Effector memory CD4-positive, alpha-beta T cell (primary cell): Measurements from ENCODE around the gene HMGXB3.

Experiments used
- DNase-seq, 3 donors: peaks; one replicate each; pipeline ENCODE4 v3.0.0-alpha.2; 2020
- H3K27ac ChIP-seq: 2 replicates; pipeline ENCODE4 v1.7.0; 2013; ENCODE audit warnings: mild to moderate bottlenecking, low read length, moderate library complexity; ENCODE audit not compliant: insufficient read depth, poor library complexity, severe bottlenecking
- H3K27me3 ChIP-seq: replicated peaks from 2 replicates; pipeline ENCODE4 v1.7.0; 2013; ENCODE audit warnings: mild to moderate bottlenecking, low read length; ENCODE audit not compliant: insufficient read depth, control insufficient read depth, poor library complexity, severe bottlenecking
- H3K36me3 ChIP-seq: 2 replicates; pipeline ENCODE4 v1.7.0; 2013; ENCODE audit warnings: mild to moderate bottlenecking, low read length, moderate library complexity; ENCODE audit not compliant: control insufficient read depth, insufficient read depth
- H3K4me1 ChIP-seq: 2 replicates; pipeline ENCODE4 v1.7.0; 2013; ENCODE audit warnings: low read length, mild to moderate bottlenecking; ENCODE audit not compliant: control insufficient read depth, insufficient read depth, poor library complexity, severe bottlenecking
- H3K4me3 ChIP-seq: 2 replicates; pipeline ENCODE4 v1.7.0; 2013; ENCODE audit warnings: low read length, low read depth, mild to moderate bottlenecking; ENCODE audit not compliant: insufficient read depth, poor library complexity, severe bottlenecking
- H3K9me3 ChIP-seq: 2 replicates; pipeline ENCODE4 v1.7.0; 2013; ENCODE audit warnings: mild to moderate bottlenecking, low read length, moderate library complexity; ENCODE audit not compliant: control insufficient read depth
- total RNA-seq, 3 donors: gene quantifications; one replicate each; lab custom pipeline; 2026; lab: John Stamatoyannopoulos, UW

Gene HMGXB3, protein sequence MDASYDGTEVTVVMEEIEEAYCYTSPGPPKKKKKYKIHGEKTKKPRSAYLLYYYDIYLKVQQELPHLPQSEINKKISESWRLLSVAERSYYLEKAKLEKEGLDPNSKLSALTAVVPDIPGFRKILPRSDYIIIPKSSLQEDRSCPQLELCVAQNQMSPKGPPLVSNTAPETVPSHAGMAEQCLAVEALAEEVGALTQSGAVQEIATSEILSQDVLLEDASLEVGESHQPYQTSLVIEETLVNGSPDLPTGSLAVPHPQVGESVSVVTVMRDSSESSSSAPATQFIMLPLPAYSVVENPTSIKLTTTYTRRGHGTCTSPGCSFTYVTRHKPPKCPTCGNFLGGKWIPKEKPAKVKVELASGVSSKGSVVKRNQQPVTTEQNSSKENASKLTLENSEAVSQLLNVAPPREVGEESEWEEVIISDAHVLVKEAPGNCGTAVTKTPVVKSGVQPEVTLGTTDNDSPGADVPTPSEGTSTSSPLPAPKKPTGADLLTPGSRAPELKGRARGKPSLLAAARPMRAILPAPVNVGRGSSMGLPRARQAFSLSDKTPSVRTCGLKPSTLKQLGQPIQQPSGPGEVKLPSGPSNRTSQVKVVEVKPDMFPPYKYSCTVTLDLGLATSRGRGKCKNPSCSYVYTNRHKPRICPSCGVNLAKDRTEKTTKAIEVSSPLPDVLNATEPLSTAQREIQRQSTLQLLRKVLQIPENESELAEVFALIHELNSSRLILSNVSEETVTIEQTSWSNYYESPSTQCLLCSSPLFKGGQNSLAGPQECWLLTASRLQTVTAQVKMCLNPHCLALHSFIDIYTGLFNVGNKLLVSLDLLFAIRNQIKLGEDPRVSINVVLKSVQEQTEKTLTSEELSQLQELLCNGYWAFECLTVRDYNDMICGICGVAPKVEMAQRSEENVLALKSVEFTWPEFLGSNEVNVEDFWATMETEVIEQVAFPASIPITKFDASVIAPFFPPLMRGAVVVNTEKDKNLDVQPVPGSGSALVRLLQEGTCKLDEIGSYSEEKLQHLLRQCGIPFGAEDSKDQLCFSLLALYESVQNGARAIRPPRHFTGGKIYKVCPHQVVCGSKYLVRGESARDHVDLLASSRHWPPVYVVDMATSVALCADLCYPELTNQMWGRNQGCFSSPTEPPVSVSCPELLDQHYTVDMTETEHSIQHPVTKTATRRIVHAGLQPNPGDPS (N-terminal part only)
- total RNA-seq, result 62.9 to 86.0 (median 70.9) reads per million in 3 donors

DNA sequence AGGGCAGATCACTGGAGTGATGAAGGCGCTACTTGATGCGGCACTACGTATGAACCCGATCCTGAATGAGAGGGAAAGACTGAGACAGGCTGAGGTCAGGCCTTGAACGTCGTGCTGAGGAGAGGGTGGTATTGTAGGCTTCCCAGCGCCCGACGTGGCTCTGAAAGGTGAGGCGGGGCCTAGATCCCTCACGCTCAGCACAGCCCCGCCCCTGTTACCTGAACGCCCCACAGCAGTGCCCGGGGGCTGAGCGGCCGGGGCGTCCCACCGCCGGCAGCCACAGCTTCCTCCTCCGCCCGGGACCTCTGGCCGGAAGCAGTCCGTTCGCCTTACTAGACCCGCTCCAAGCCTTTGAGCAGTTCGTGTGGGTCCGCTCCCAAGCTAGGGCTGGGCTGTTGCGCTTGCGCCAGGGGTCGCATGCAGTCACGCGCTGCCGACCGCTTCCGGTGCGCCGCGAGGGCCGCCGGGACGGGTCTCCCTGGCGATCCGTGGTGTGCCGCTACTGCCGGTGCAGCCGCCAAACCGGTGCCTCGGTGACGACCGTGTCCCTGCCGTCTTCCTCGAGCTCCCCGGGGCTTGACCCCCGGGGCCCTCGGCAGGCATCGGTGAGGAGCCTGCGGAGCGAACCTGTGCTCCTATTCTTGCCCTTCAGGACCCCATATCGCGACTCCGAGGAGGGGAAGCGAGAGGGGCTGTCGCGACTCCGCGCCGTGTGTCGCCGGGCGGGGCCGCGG lies at the start of gene HMGXB3, which contains the start of gene TIGD6:
Gene HMGXB3 (plus strand): TSS at position 484 of the 734 bp plus-strand sequence. CDS start 4,114 bp downstream, outside the sequence.
Gene TIGD6 (minus strand): TSS at position 399 of the 734 bp plus-strand sequence. CDS start 4,306 bp downstream, outside the sequence.
- peak; percentile 74 to 77 (median 74) for DNase-seq
- peaks cover 1% of the 10 kb centered on the region for H3K36me3 ChIP-seq
- no peaks in the 10 kb centered on the region for H3K9me3 ChIP-seq
- peak within 1 kb of the TSS; percentile 75 for H3K4me3 ChIP-seq
- peaks cover 19% of the 10 kb centered on the region for H3K4me1 ChIP-seq
- no peaks in the 10 kb centered on the region for H3K27me3 ChIP-seq
- H3K27ac ChIP-seq, result peak within 1 kb of the TSS; percentile 64

DNA sequence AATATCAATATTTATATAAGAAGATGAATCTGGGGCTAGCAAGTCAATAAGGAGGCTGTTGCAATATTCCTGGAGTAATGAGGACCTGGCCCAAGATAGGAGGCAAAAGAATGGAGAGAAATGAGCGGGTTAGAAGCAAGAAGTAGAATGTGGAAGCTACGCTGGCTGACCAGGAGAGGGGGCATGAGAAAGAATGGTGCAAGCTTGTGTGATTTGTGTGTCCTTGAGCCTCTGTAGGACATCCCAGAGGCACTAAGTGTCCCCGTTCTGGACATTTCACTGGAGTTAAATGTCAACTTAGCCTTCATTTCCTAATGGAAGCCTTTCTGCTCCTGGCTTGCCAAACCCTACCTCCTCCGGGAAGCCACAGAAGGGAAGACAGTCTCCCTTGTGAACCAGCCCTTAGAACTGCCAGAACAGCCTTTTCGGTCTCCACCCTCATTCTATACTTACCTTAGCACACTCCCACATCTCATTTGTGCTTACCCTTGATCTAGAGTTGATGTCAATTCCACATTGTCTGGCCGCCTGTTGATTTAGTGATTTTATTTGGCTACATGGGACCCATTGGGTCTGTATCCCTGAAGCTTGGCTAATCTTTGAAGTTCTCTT lies 49.3 kb upstream of the HMGXB3 start:
- Histone ChIP-seq H3K4me3 (no peak overlapping the region), H3K27ac (no peak overlapping the region), H3K27me3 (no peaks in the 10 kb centered on the region), H3K36me3 (no peaks in the 10 kb centered on the region), H3K4me1 (no peaks in the 10 kb centered on the region), H3K9me3 (no peaks in the 10 kb centered on the region)
- no peak for DNase-seq

- Histone ChIP-seq H3K27me3 (no peaks in the 10 kb centered on the region), H3K4me1 (no peaks in the 10 kb centered on the region), H3K36me3 (no peaks in the 10 kb centered on the region), H3K27ac (no peak overlapping the region), H3K4me3 (no peak overlapping the region), H3K9me3 (no peaks in the 10 kb centered on the region)
- DNase-seq, result no peak
Measured at GRCh38 chr5:149953436-149954121, 47.0 kb upstream of the HMGXB3 start.

DNA sequence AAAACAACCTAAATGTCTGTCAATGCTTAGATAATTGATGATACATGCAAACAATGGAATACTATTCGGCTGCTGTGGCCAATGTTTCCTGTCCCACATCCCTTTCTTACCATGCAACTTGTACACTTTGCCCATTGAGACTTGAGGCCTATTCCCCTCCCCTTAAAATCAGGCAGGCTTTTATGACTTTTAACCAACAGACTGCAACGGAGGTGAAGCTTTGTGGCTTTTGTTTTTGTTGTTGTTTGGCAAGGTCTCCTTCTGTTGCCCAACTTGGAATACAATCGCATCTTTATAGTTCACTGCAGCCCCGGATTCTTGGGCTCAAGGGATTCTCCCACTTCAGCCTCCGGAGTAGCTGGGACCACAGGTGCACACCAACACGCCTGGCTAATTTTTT lies 45.7 kb upstream of the HMGXB3 start:
- no peaks in the 10 kb centered on the region for H3K27me3 ChIP-seq
- no peaks in the 10 kb centered on the region for H3K9me3 ChIP-seq
- no peak for DNase-seq
- peaks cover 4% of the 10 kb centered on the region for H3K4me1 ChIP-seq
- no peak overlapping the region for H3K4me3 ChIP-seq
- no peaks in the 10 kb centered on the region for H3K36me3 ChIP-seq
- H3K27ac ChIP-seq, result no peak overlapping the region

DNA sequence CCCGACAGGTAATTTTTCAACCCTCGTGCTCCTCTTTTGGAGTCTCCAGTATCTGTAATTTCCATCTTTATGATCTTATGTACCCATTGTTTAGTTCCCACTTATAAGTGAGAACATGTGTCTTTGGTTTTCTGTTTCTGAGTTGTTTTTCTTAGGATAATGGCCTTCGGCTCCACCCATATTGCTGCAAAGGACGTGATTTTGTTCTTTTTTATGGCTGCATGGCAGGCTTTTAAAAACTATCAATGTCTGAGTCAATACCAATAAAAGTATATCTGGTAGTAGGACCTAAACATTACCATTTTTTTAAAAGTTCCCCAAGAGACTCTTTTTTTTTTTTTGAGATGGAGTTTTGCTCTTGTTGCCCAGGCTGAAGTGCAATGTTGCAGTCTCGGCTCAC lies 43.9 kb upstream of the HMGXB3 start:
- no peak for DNase-seq
- H3K36me3 ChIP-seq, result no peaks in the 10 kb centered on the region

DNA sequence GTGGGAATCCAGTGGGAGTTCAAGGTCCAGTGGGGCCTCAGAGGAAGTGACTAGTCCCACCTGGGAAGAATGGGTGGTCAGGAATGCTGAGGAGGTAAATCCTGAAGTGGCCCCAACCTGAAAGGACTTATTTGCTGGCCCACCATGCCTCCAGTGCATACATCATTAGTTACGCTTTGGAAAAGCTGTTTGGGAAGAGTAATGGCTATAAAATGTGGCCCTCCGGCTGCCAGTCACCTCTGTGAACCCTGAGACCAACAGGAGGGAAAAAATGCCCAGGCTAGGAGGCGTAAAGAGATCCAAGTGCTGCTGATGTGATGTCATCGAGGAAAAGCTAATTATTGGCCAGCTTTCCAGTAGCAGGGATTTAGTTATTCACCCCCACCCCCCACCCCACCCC lies 42.7 kb upstream of the HMGXB3 start:
- Histone ChIP-seq H3K27me3 (no peaks in the 10 kb centered on the region), H3K4me3 (no peak overlapping the region), H3K27ac (no peak overlapping the region), H3K9me3 (no peaks in the 10 kb centered on the region), H3K36me3 (no peaks in the 10 kb centered on the region), H3K4me1 (peaks cover 13% of the 10 kb centered on the region)
- no peak for DNase-seq

More for the DNA sequence above, 43.9 kb upstream of the HMGXB3 start:
- Histone ChIP-seq H3K9me3 (no peaks in the 10 kb centered on the region), H3K27ac (no peak overlapping the region), H3K4me3 (no peak overlapping the region), H3K27me3 (no peaks in the 10 kb centered on the region), H3K4me1 (peaks cover 13% of the 10 kb centered on the region)

- DNase-seq, result peak; percentile 9 to 16 (median 14)
- Histone ChIP-seq H3K9me3 (no peaks in the 10 kb centered on the region), H3K36me3 (no peaks in the 10 kb centered on the region), H3K4me1 (peaks cover 13% of the 10 kb centered on the region), H3K27me3 (no peaks in the 10 kb centered on the region), H3K27ac (peak overlapping the region; percentile 68), H3K4me3 (peak overlapping the region; percentile 89)
Measured at GRCh38 chr5:149959406-149960236, 40.9 kb upstream of the HMGXB3 start.
